HFF-Myc (cell line): ENCODE measurements around the gene IRS1.

ENCODE experiments used
- DNase-seq: peaks from one replicate; pipeline ENCODE4 v3.0.0-alpha.2; 2011; ENCODE audit warnings: low read depth; ENCODE audit errors: extremely low read depth
- H3K4me3 ChIP-seq: replicated peaks from 2 replicates; pipeline ENCODE4 v1.5.1; 2011; ENCODE audit warnings: low read depth, mild to moderate bottlenecking, control low read depth, low read length
- CTCF ChIP-seq: IDR thresholded peaks from 2 replicates; pipeline ENCODE4 v1.5.1; 2012; ENCODE audit warnings: mild to moderate bottlenecking, low read depth, low read length, control low read depth; ENCODE audit errors: missing control alignments

The IRS1 gene

GRCh38 chr2:226684563-226684959, 115.1 kb downstream of the IRS1 start:
- TF ChIP-seq CTCF, result no peak
- no peak overlapping the region for H3K4me3 ChIP-seq
- no peak for DNase-seq

GRCh38 chr2:226683944-226684562, 115.6 kb downstream of the IRS1 start:
- H3K4me3 ChIP-seq, result no peak overlapping the region
- no peak for TF ChIP-seq CTCF
- DNase-seq, result no peak

GRCh38 chr2:226683196-226683595, 116.4 kb downstream of the IRS1 start:
- no peak for DNase-seq
- no peak for TF ChIP-seq CTCF
- no peak overlapping the region for H3K4me3 ChIP-seq
